OCI-LY3 (cell line): ENCODE results near the gene STOX1.

Experiments used
- H2AFZ ChIP-seq: fragments of 200-600, 300-600 bp; shearing (Covaris generic); 2 replicates; pipeline ENCODE4 v1.6.0; 2014; ENCODE audit warnings: antibody characterized with exemption, low read depth, low read length
- H3K27ac ChIP-seq: fragments of 200-600, 300-600 bp; sonication (generic); 2 replicates; pipeline ENCODE4 v1.5.1; 2014; ENCODE audit warnings: mild to moderate bottlenecking, low read length, moderate library complexity, mixed read lengths
- H3K27me3 ChIP-seq: fragments of 200-600, 300-600 bp; sonication (generic); 2 replicates; pipeline ENCODE4 v1.6.1; 2014; ENCODE audit warnings: low read depth, low read length, mixed read lengths
- H3K36me3 ChIP-seq: fragments of 200-600, 300-600 bp; sonication (generic); replicated peaks from 2 replicates; pipeline ENCODE3; 2014; ENCODE audit warnings: low read depth, low read length, mixed read lengths
- H3K4me1 ChIP-seq: fragments of 300-600, 200-600 bp; sonication (generic); 2 replicates; pipeline ENCODE4 v1.6.1; 2014; ENCODE audit warnings: low read length, mixed read lengths
- H3K4me2 ChIP-seq: fragments of 200-600, 300-600 bp; sonication (generic); 2 replicates; pipeline ENCODE4 v1.6.1; 2014; ENCODE audit warnings: low read length, mixed read lengths
- H3K4me3 ChIP-seq: fragments of 300-600, 200-600 bp; sonication (generic); 2 replicates; pipeline ENCODE4 v1.5.1; 2014; ENCODE audit warnings: antibody characterized with exemption, mild to moderate bottlenecking, low read length, moderate library complexity
- H3K79me2 ChIP-seq: fragments of 300-600, 200-600 bp; shearing (Covaris generic); 2 replicates; pipeline ENCODE4 v1.6.1; 2014; ENCODE audit warnings: mild to moderate bottlenecking, low read length, mixed read lengths
- H3K9ac ChIP-seq: fragments of 300-600, 200-600 bp; shearing (Covaris generic); 2 replicates; pipeline ENCODE4 v1.6.0; 2014; ENCODE audit warnings: mild to moderate bottlenecking, low read length, moderate library complexity
- H3K9me3 ChIP-seq: fragments of 200-600, 300-600 bp; shearing (Covaris generic); 2 replicates; pipeline ENCODE4 v1.6.1; 2014; ENCODE audit warnings: low read length, mixed read lengths; ENCODE audit not compliant: insufficient read depth
- H4K20me1 ChIP-seq: fragments of 200-600, 300-600 bp; sonication (generic); 2 replicates; pipeline ENCODE4 v1.6.1; 2016; ENCODE audit warnings: low read length, mixed read lengths; ENCODE audit not compliant: insufficient read depth
- EZH2phosphoT487 ChIP-seq: fragments of 200-600 bp; shearing (Covaris generic); IDR thresholded peaks from 2 replicates; pipeline ENCODE4 v1.6.1; 2018; ENCODE audit warnings: antibody characterized with exemption, mixed run types, low read depth
- TF ChIP-seq, protein P1 (sequence below): fragments of 200-600, 300-600 bp; sonication (generic); IDR thresholded peaks from 2 replicates; pipeline ENCODE4 v1.5.1; 2014; ENCODE audit warnings: antibody characterized with exemption, low read length, low read depth

Gene STOX1

DNA sequence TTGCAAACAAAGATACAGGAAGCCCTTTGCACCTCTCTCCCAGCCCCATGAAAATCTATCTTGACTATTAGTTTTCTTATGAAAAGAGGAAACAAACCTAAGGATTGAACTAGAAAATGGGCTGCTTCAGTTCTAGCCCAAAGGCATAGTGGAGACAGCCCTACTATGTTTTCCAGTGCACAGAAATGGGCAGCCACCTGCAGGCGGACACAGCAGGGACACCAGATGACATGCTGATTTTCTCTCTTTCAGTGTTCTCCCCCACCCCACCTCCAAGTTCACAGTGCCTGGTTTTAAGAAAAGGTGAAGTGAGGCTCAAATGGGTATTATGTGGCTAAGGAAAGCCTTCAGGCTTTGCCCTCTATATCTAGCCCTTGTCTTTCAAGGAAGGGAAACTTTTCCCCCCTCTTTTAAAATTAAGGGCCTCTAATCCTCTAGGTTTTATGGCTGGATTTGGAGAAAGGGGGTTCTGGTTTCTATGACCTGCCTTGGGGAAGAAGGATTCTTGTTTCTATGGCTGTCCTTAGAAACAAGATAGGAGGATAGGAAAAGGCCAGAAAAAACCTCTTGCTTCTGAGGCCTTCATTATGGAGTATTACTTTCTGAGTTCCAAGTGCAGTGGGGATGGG lies 50.3 kb downstream of the STOX1 start:
- Histone ChIP-seq H3K9me3 (no peaks in the 10 kb centered on the region), H4K20me1 (no peaks in the 10 kb centered on the region), H2AFZ (no peak overlapping the region), H3K4me1 (no peaks in the 10 kb centered on the region), H3K79me2 (no peaks in the 10 kb centered on the region), H3K27me3 (no peaks in the 10 kb centered on the region), H3K27ac (no peak overlapping the region), H3K9ac (no peak overlapping the region), H3K36me3 (no peaks in the 10 kb centered on the region), H3K4me2 (no peak overlapping the region), H3K4me3 (no peak overlapping the region)
- TF ChIP-seq, protein P1, sequence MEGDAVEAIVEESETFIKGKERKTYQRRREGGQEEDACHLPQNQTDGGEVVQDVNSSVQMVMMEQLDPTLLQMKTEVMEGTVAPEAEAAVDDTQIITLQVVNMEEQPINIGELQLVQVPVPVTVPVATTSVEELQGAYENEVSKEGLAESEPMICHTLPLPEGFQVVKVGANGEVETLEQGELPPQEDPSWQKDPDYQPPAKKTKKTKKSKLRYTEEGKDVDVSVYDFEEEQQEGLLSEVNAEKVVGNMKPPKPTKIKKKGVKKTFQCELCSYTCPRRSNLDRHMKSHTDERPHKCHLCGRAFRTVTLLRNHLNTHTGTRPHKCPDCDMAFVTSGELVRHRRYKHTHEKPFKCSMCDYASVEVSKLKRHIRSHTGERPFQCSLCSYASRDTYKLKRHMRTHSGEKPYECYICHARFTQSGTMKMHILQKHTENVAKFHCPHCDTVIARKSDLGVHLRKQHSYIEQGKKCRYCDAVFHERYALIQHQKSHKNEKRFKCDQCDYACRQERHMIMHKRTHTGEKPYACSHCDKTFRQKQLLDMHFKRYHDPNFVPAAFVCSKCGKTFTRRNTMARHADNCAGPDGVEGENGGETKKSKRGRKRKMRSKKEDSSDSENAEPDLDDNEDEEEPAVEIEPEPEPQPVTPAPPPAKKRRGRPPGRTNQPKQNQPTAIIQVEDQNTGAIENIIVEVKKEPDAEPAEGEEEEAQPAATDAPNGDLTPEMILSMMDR = no peak
- no peak for TF ChIP-seq EZH2phosphoT487

DNA sequence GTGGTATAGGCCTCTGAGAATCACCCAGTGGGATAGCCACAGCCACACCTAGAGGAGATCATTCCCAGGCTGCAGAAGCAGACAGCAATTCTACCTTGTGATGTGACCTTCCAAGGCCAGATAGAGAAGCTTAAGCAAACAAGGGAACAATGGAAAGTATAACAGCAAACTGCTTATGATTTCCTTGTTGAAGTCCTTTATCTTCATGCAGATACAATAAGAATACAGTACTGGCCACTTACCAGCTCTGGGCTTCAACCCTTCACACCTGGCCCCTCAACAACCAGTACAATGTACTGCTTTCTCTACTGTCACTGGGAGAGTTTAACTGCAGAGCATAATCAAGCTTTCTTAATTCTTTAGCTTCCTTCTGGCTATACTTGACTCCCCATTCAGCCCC lies 51.2 kb downstream of the STOX1 start:
- no peak overlapping the region for H3K4me2 ChIP-seq
- H2AFZ ChIP-seq = no peak overlapping the region
- H3K27me3 ChIP-seq = no peaks in the 10 kb centered on the region
- H3K9ac ChIP-seq = no peak overlapping the region
- H3K4me1 ChIP-seq = no peaks in the 10 kb centered on the region
- no peaks in the 10 kb centered on the region for H3K36me3 ChIP-seq
- H4K20me1 ChIP-seq = no peaks in the 10 kb centered on the region
- H3K27ac ChIP-seq = no peak overlapping the region
- no peaks in the 10 kb centered on the region for H3K79me2 ChIP-seq
- H3K9me3 ChIP-seq = no peaks in the 10 kb centered on the region
- no peak overlapping the region for H3K4me3 ChIP-seq
- TF ChIP-seq, protein P1 = no peak
- no peak for TF ChIP-seq EZH2phosphoT487

DNA sequence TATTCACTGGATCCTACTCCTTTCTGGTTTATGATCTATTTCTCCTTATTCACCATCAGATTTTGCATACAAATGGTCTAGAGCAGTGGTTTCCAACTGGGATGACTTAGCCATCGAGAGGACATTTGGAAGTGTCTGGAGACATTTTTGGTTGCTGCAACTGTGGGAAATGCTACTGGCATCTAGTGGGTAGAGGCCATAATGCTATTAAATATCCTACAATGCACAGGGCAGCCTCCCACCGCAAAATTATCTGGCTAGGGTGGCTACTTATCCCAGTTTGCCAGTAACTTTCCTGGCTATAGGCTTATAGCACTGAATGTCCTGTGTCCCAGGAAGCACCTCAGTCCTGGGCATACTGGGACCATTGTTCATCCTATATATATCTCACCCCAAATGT lies 52.3 kb downstream of the STOX1 start:
- Histone ChIP-seq H3K9ac (no peak overlapping the region), H3K4me3 (no peak overlapping the region), H3K27ac (no peak overlapping the region), H3K4me2 (no peak overlapping the region), H3K4me1 (no peaks in the 10 kb centered on the region), H3K79me2 (no peaks in the 10 kb centered on the region), H3K9me3 (no peaks in the 10 kb centered on the region), H3K27me3 (no peaks in the 10 kb centered on the region), H3K36me3 (no peaks in the 10 kb centered on the region), H2AFZ (no peak overlapping the region), H4K20me1 (no peaks in the 10 kb centered on the region)
- TF ChIP-seq, protein P1 = no peak
- TF ChIP-seq EZH2phosphoT487 = no peak

DNA sequence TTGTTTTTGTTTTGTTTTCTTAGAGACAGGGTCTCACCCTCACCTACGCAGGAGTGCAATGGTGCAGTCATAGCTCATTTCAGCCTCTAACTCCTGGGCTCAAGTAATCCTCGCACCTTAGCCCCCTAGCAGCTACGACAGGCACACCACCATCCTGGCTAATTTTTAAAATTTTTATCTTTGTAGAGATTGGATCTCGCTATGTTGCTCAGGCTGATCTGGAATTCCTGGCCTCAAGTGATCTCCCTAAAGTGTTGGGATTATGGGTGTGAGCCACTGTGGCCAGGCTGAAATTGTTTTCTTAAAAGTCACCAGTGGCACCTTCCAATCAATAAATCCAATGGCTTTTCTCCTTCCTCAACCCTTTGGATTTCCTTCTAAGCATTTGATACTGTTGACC lies 52.9 kb downstream of the STOX1 start:
- no peak overlapping the region for H2AFZ ChIP-seq
- H3K4me3 ChIP-seq = no peak overlapping the region
- H3K4me2 ChIP-seq = no peak overlapping the region
- H3K4me1 ChIP-seq = no peaks in the 10 kb centered on the region
- H3K9me3 ChIP-seq = no peaks in the 10 kb centered on the region
- TF ChIP-seq EZH2phosphoT487 = no peak
- TF ChIP-seq, protein P1 = no peak
- H4K20me1 ChIP-seq = no peaks in the 10 kb centered on the region
- no peaks in the 10 kb centered on the region for H3K36me3 ChIP-seq
- H3K27ac ChIP-seq = no peak overlapping the region
- no peak overlapping the region for H3K9ac ChIP-seq
- H3K27me3 ChIP-seq = no peaks in the 10 kb centered on the region
- no peaks in the 10 kb centered on the region for H3K79me2 ChIP-seq
